A172 (cell line): Measurements from ENCODE around the gene MINDY1. TPM values are rescaled to one million over a fixed set of nuclear protein-coding genes. Genes with fewer than 3 reads are reported as not detected.

Source experiments
- DNase-seq: peaks from one replicate; pipeline ENCODE4 v3.0.0-alpha.2; 2015; ENCODE audit warnings: low spot score
- total RNA-seq: library from RNA; depleted of rRNA; stranded (reverse); fragments of >200 nt; shearing (Covaris generic); gene quantifications from 2 replicates; pipeline ENCODE4 v1.2.3, GENCODE V29; 2014; rRNA removed

The MINDY1 gene
- total RNA-seq, 1 experiment from 2014 or later: 9.3 TPM

DNA sequence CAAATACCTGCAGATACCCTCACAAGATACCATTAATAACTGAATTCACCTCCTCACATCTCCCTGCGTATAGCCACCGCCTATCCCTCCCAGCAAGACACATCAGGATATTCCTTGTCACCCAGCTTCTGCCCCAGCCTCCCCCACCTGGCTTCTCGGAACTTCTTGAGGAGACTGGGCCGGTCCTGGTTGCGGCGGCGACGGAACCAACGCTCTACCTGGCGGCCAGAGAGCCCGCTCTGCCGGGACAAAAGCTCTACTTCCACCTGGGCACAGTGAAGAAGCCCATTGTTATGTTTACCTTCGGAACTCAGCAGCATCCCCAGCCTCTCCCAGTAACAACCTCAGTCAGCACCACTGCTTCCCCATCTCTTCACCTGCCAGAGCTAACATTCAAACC lies 38.8 kb downstream of the MINDY1 start:
- no peak for DNase-seq

DNA sequence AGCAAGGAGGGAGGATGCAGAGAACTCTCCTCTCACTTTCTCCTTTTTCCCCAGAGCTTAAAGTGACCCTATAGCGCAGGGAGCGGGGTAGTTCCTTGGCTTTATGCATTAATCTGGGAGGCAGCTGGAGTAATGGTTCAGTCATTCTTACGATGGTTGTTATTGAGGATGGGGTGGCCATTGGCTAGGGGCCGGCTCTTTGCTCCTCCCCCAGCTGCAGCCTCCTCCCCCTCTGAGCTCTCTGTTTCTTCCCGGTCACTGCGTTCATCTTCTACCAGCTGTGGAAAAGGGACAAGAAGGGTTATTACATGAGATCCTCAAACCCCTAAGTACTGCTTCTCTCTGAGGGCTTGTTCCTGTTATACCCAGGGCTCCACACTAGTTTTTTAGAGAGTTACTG lies 40.7 kb downstream of the MINDY1 start:
- DNase-seq: no peak

DNA sequence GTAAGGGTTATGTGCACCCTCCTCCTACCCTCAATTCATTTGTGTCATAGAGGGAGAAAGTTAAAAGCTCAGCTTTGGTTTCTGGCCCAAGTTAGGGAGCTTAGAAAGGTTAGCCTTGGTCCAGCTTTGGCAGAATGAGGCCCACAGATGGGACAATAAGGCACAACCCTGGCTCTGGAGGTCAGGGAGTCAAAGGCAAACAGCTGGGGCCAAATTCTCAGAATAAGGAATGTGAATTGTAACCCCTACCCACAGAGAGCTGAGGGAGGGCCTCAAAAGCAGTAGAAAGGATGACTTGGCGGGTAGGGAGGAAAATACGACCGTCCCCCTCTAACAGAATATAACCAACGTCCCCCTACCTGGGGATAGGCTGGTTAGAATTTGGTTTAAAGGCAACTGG lies 41.1 kb downstream of the MINDY1 start:
- no peak for DNase-seq

DNA sequence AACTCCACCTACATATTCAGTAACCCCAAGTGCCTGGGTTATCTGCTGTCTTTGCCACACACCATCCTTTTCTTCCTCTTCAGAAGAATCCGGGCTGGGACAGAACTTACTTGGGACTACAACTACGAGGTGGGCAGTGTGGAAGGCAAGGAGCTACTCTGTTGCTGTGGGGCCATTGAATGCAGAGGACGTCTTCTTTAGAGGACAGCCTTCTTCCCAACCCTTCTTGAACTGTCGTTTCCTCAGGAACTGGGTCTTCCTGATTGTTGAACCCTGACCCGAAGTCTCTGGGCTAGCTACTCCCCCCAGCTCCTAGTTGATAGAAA lies 42.6 kb downstream of the MINDY1 start:
- DNase-seq: no peak

DNA sequence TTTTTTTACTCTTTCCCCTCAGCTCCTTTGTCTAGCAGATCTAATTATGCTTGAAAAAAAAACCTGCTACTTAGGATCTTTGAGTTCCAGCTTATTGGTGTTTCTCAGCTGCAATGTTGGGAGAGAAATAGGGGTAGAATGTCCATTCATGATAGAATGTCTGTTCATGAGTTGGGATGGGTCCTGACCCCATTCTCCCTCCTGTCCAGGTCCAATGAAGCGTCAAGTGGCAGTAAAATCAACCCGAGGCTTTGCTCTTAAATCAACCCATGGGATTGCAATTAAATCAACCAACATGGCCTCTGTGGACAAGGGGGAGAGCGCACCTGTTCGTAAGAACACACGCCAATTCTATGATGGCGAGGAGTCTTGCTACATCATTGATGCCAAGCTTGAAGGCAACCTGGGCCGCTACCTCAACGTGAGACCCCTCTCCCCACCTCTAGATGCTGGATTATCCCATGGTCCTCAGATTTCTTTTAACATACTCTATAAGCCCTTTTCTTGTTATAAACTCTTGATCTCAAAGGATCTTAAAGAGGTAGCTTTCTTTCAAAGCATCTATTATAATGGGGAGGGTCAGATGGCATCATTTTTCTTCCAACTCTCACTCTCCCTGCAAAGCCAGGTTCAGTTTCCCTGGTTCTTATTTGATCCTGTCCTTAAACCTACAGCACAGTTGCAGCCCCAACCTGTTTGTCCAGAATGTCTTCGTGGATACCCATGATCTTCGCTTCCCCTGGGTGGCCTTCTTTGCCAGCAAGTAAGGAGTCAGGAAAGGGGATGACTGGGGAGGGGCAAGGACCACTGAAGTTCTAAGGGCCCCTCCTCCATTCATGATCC lies 43.2 kb downstream of the MINDY1 start:
- DNase-seq: no peak

DNA sequence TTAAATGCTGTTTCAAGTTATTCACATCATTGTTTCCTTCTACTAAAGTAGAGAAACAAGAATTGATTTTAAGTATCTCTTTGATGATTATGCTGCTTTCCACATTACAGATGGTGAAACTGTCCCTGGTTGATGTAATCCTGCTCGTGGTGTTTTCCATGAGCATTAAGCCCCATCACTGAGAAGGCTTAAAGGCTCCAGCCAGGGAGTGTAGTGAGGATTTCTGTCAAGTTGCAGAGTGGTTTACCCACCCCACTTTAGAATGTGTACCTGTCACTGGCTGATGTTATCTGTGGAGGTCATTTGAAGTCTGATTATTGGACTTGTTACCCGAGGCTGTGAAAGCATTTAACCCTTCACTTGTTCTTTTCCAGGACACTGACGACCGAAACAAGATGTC lies 44.9 kb downstream of the MINDY1 start:
- DNase-seq: no peak

DNA sequence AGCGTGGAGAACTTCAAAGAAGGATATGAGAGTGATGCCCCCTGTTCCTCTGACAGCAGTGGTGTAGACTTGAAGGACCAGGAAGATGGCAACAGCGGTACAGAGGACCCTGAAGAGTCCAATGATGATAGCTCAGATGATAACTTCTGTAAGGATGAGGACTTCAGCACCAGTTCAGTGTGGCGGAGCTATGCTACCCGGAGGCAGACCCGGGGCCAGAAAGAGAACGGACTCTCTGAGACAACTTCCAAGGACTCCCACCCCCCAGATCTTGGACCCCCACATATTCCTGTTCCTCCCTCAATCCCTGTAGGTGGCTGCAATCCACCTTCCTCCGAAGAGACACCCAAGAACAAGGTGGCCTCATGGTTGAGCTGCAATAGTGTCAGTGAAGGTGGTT lies 46.1 kb downstream of the MINDY1 start:
- DNase-seq: no peak

DNA sequence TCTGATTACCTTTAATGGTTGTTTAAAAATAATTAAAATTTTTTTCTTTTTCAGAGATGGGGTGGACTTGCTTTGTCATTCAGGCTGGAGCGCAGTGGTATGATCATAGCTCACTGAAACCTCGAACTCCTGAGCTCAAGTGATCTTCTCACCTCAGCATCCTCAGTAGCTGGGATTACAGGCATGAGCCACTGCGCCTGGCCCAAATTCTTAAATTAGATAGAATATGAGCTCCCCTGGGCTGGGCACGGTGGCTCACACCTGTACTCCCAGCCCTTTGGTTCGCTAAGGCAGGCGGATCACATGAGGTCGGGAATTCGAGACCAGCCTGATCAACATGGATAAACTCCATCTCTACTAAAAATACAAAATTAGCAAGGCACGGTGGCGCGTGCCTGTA lies 49.0 kb downstream of the MINDY1 start:
- DNase-seq: no peak

DNA sequence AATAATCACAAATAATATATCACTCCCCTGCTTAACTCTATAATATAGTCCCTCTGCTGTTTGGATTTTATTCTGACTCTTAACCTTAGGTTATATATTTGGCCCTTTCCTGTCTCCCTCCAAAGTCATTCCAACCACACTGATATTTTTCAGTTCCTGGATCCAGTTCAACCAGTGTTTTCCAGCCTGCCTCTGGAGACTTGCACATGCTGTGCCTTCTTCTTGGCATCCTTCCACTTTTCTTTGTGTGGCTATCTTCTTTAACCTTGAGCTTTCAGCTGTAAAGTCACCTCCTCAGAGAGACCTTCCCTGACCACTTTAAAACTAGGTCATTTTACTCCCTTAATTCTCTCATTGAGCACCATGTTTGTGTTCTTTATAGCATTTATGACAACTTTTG lies 51.4 kb downstream of the MINDY1 start:
- peak; percentile 43 for DNase-seq

DNA sequence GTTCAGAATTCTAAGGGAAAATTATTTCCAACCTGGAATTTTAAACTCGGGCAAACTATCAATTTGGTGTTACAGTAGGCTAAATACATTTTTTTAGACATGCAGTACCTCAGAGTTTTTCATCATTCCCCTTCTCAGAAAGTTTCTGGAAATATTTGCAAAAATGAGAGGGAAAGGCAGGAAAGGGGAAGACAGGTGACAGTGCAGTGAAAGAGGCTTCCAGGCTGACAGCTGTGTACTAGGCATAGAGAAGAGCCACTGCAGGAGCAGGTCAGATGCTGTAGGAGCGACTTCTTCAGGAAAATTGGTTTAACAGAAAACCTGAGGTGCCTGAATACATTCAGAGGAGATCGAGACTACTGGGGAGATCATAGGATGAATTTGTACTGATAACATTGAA lies 52.0 kb downstream of the MINDY1 start:
- no peak for DNase-seq

Other genes with a start within 250 kb of the MINDY1 start
- 5.7 and 18.5 TPM in 2 replicates for gene CTSS, start 241.1 kb downstream of the MINDY1 start, total RNA-seq
- 1.1 and 3.4 TPM in 2 replicates for gene CTSK, start 198.6 kb downstream of the MINDY1 start, total RNA-seq
- gene ARNT, start 130.3 kb downstream of the MINDY1 start, total RNA-seq: 36.3 and 39.0 TPM in 2 replicates
- gene CTXND2, start 119.8 kb downstream of the MINDY1 start, total RNA-seq: not detected in 2 replicates
- gene SETDB1, start 80.5 kb downstream of the MINDY1 start, total RNA-seq: 55.4 and 56.8 TPM in 2 replicates
- gene CERS2, start 32.1 kb downstream of the MINDY1 start, total RNA-seq: 376 and 393 TPM in 2 replicates
- gene ANXA9, start 24.6 kb downstream of the MINDY1 start, total RNA-seq: 18.2 and 20.6 TPM in 2 replicates
- 18.8 and 19.0 TPM in 2 replicates for gene PRUNE1, start 1.5 kb upstream of the MINDY1 start, total RNA-seq
- 0.38 and 0.86 TPM in 2 replicates for gene BNIPL, start 29.7 kb upstream of the MINDY1 start, total RNA-seq
- gene C1orf56, start 40.8 kb upstream of the MINDY1 start, total RNA-seq: 3.7 and 6.9 TPM in 2 replicates
- gene CDC42SE1, start 52.7 kb upstream of the MINDY1 start, total RNA-seq: 149 and 150 TPM in 2 replicates
- 99.2 and 101 TPM in 2 replicates for gene MLLT11, start 53.5 kb upstream of the MINDY1 start, total RNA-seq
- 2.9 and 4.7 TPM in 2 replicates for gene GABPB2, start 63.9 kb upstream of the MINDY1 start, total RNA-seq
- 2.5 and 4.4 TPM in 2 replicates for gene SEMA6C, start 139.7 kb upstream of the MINDY1 start, total RNA-seq
- gene TNFAIP8L2, start 149.7 kb upstream of the MINDY1 start, total RNA-seq: not detected in 2 replicates
- gene LYSMD1, start 159.0 kb upstream of the MINDY1 start, total RNA-seq: 19.6 and 21.6 TPM in 2 replicates
- gene SCNM1, start 159.2 kb upstream of the MINDY1 start, total RNA-seq: 105 and 107 TPM in 2 replicates
- 0.17 and 0.57 TPM in 2 replicates for gene TMOD4, start 169.1 kb upstream of the MINDY1 start, total RNA-seq
- 163 and 207 TPM in 2 replicates for gene VPS72, start 183.3 kb upstream of the MINDY1 start, total RNA-seq
- 87.5 and 102 TPM in 2 replicates for gene PIP5K1A, start 191.7 kb upstream of the MINDY1 start, total RNA-seq
- gene PSMD4, start 247.8 kb upstream of the MINDY1 start, total RNA-seq: 568 and 570 TPM in 2 replicates